HEK293T (cell line): ENCODE data around the gene SLX4.

Source experiments
- ARNT ChIP-seq: fragments of 450-650 bp; IDR thresholded peaks from 2 replicates; pipeline ENCODE4 v1.6.1; 2017; ENCODE audit warnings: mild to moderate bottlenecking
- BHLHE40 ChIP-seq: fragments of 450-650 bp; IDR thresholded peaks from 2 replicates; pipeline ENCODE4 v1.6.1; 2016; ENCODE audit warnings: mild to moderate bottlenecking, moderate library complexity, borderline replicate concordance
- CTBP1 ChIP-seq: fragments of 450-650 bp; IDR thresholded peaks from 2 replicates; pipeline ENCODE4 v1.6.1; 2016; ENCODE audit warnings: borderline replicate concordance
- ELF4 ChIP-seq: fragments of 450-650 bp; IDR thresholded peaks from 2 replicates; pipeline ENCODE4 v1.6.1; 2017; ENCODE audit warnings: antibody characterized with exemption
- FOXM1 ChIP-seq: fragments of 450-650 bp; IDR thresholded peaks from 2 replicates; pipeline ENCODE4 v1.6.1; 2017; ENCODE audit warnings: mild to moderate bottlenecking, borderline replicate concordance
- HDGF ChIP-seq: fragments of 450-650 bp; IDR thresholded peaks from 2 replicates; pipeline ENCODE4 v1.6.1; 2017; ENCODE audit warnings: antibody characterized with exemption, borderline replicate concordance
- L3MBTL2 ChIP-seq: fragments of 450-650 bp; conservative IDR thresholded peaks from 2 replicates; pipeline ENCODE4 v1.6.1; 2016; ENCODE audit warnings: mild to moderate bottlenecking
- LEF1 ChIP-seq: fragments of 450-650 bp; IDR thresholded peaks from 2 replicates; pipeline ENCODE4 v1.6.1; 2017; ENCODE audit warnings: mild to moderate bottlenecking, borderline replicate concordance
- SP1 ChIP-seq: fragments of 450-650 bp; IDR thresholded peaks from 2 replicates; pipeline ENCODE4 v1.6.1; 2017
- SUZ12 ChIP-seq: fragments of 450-650 bp; IDR thresholded peaks from 2 replicates; pipeline ENCODE4 v1.6.1; 2016; ENCODE audit warnings: mild to moderate bottlenecking
- TARDBP ChIP-seq: fragments of 450-650 bp; IDR thresholded peaks from 2 replicates; pipeline ENCODE4 v1.6.1; 2016
- ZNF384 ChIP-seq: fragments of 450-650 bp; IDR thresholded peaks from 2 replicates; pipeline ENCODE4 v1.6.1; 2016
- TF ChIP-seq, protein P1 (sequence below): fragments of 450-650 bp; IDR thresholded peaks from 2 replicates; pipeline ENCODE4 v1.6.1; 2016

DNA sequence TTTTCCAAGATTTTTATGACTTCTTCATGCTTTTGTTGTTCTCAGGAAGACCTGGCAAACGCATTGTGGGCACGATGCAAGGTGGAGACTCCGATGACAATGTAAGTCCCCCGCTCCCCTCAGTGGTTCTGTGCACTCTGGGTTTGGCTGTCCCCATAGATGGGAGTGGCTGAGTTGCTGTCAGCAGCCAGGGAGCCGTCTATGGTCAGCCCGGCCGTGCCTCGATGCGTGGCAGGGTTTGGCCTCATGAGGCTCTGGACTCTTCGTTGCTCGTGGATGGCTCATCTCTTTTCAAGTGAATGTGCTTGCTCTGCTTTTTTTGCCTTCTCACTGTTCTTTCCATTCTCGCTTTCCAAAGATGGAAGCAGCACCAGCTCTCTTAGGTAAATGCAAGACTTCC, 78.7 kb downstream of the SLX4 start:
- TF ChIP-seq LEF1 (no peak), SP1 (no peak), FOXM1 (no peak), HDGF (no peak), ELF4 (no peak), SUZ12 (no peak), ARNT (no peak), TARDBP (no peak), BHLHE40 (no peak), CTBP1 (no peak), L3MBTL2 (no peak), ZNF384 (no peak)
- TF ChIP-seq, protein P1, sequence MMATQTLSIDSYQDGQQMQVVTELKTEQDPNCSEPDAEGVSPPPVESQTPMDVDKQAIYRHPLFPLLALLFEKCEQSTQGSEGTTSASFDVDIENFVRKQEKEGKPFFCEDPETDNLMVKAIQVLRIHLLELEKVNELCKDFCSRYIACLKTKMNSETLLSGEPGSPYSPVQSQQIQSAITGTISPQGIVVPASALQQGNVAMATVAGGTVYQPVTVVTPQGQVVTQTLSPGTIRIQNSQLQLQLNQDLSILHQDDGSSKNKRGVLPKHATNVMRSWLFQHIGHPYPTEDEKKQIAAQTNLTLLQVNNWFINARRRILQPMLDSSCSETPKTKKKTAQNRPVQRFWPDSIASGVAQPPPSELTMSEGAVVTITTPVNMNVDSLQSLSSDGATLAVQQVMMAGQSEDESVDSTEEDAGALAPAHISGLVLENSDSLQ, result no peak
